Left lung (tissue), 10 donors: ENCODE data around the gene ZFYVE1. TPM values are rescaled to one million over a fixed set of nuclear protein-coding genes. Genes with fewer than 3 reads are reported as not detected.
"Not testable (repeated sequence)": the region's sequence is repeated elsewhere in the genome, so short reads cannot be mapped to it uniquely, and the experiment has no call there.

ENCODE experiments used
- ATAC-seq: fragments of 200-7000 bp; cut with Tn5 transposase; one replicate; pipeline ENCODE4 v1.9.1; 2020; ENCODE audit warnings: moderate library complexity
- DNase-seq, 4 donors: peaks; one replicate each; pipeline ENCODE4 v3.0.0-alpha.2; 2013 to 2020
- H3K27ac ChIP-seq, 2 donors: fragments of 200-600 bp; sonication (generic) in 1 of 2; one replicate each; pipeline versions ENCODE4 v1.5.0 to v1.8.0; 2020 to 2021
- H3K27me3 ChIP-seq, 2 donors: fragments of 200-600 bp; sonication (generic) in 1 of 2; one replicate each; pipeline versions ENCODE4 v1.5.0 to v1.8.0; 2020 to 2021
- H3K36me3 ChIP-seq, 2 donors: fragments of 200-600 bp; sonication (generic) in 1 of 2; one replicate each; pipeline versions ENCODE4 v1.5.0 to v1.8.0; 2020 to 2021
- H3K4me1 ChIP-seq, 2 donors: fragments of 200-600 bp; one replicate each; pipeline ENCODE4 v1.8.0; 2021
- H3K4me3 ChIP-seq, 2 donors: fragments of 200-600 bp; sonication (generic) in 1 of 2; one replicate each; pipeline versions ENCODE4 v1.5.0 to v1.8.0; 2020 to 2021; ENCODE audit warnings: mild to moderate bottlenecking in 1 of 2
- H3K9me3 ChIP-seq, 2 donors: fragments of 200-600 bp; sonication (generic) in 1 of 2; one replicate each; pipeline versions ENCODE4 v1.5.0 to v1.8.0; 2020 to 2021
- CTCF ChIP-seq, 2 donors: fragments of 200-600 bp; sonication (generic) in 1 of 2; IDR thresholded peaks; one replicate each; pipeline versions ENCODE4 v1.5.0 to v1.8.0; 2021; ENCODE audit warnings: antibody characterized with exemption in 2 of 2
- intact Hi-C, 2 donors: fragments of 100-400 bp; cut with DNase I; formaldehyde crosslinking; loops; one replicate each; pipeline versions ENCODE4 v1.11.2 to v1.14.2; 2022
- polyA plus RNA-seq, 6 donors: library from polyadenylated mRNA; unstranded; fragments of 120-200 nt; gene quantifications; one replicate each; pipeline ENCODE4 v1.2.1, GENCODE V29; 2013; ENCODE audit not compliant: insufficient read length in 6 of 6
- total RNA-seq, 2 donors: library from RNA; stranded (reverse); fragmentation: NEBNext Ultra II Directional; extraction: Animal tissue kit (Norgen Biotek cat#: 25700); gene quantifications; one replicate each; pipeline ENCODE4 v1.2.1, GENCODE V29; 2021
- donor health status: DM: no; HTN: yes; CAD: no.
- donor health status: DM: no; HTN: no; CAD: no.

ZFYVE1 gene
- total and polyA plus RNA-seq, 8 donors, result 14.6 to 22.3 (median 19.8) TPM

- Histone ChIP-seq H3K36me3 (peaks cover 0 to 13% of the 10 kb centered on the region in 2 donors), H3K27ac (no peak overlapping the region), H3K9me3 (no peaks in the 10 kb centered on the region), H3K4me1 (peaks cover 4 to 33% of the 10 kb centered on the region in 2 donors), H3K4me3 (no peak overlapping the region), H3K27me3 (no peaks in the 10 kb centered on the region)
- no peak for TF ChIP-seq CTCF (IDR thresholded peaks at IDR 0.05)
- intact Hi-C loops, result no loop called here
- DNase-seq (no peak), ATAC-seq (no peak)
Measured at GRCh38 chr14:73027984-73028383, 1.1 kb upstream of the ZFYVE1 start.

- Histone ChIP-seq H3K27me3 (no peaks in the 10 kb centered on the region), H3K4me1 (peaks cover 4 to 37% of the 10 kb centered on the region in 2 donors), H3K27ac (peak overlapping the region in 1 of 2 donors; percentile 83), H3K36me3 (peaks cover 0 to 16% of the 10 kb centered on the region in 2 donors), H3K4me3 (peak overlapping the region; percentile 58 to 65), H3K9me3 (no peaks in the 10 kb centered on the region)
- TF ChIP-seq CTCF (IDR thresholded peaks at IDR 0.05), result no peak
- intact Hi-C loops, result no loop called here
- no peak for ATAC-seq
- DNase-seq, result peak in 1 of 4 donors; percentile 1
Measured at GRCh38 chr14:73027546-73027945, 640 bp upstream of the ZFYVE1 start.

- DNase-seq, result peak in 1 of 4 donors; percentile 1
- no peak for ATAC-seq
Measured at GRCh38 chr14:73026243-73026844, 562 bp downstream of the ZFYVE1 start.

DNA sequence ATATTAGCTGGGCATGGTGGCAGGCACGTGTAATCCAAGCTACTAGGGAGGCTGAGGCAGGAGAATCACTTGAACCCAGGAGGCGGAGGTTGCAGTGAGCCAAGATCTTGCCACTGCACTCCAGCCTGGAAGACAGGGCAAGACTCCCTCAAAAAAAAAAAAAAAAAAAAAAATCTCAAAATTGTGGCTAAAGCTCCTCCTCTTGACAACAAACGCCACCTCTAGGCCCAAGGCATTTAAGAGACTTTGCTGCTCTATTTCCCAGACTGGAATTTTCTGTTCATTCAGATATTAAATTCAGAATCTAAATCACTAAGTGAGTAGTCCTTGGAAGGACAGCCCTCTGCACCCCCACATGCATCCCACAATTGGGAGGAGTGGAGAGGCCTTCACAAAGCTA is 1.4 kb downstream of the ZFYVE1 start:
- no peaks in the 10 kb centered on the region for H3K9me3 ChIP-seq
- intact Hi-C loops, result no loop called here
- no peak overlapping the region for H3K27ac ChIP-seq
- DNase-seq (no peak), ATAC-seq (no peak)
- no peaks in the 10 kb centered on the region for H3K27me3 ChIP-seq
- peaks cover 0 to 32% of the 10 kb centered on the region in 2 donors for H3K36me3 ChIP-seq
- peaks cover 4 to 48% of the 10 kb centered on the region in 2 donors for H3K4me1 ChIP-seq
- peak overlapping the region; percentile 58 to 65 for H3K4me3 ChIP-seq
- no peak for TF ChIP-seq CTCF (IDR thresholded peaks at IDR 0.05)

More at GRCh38 chr14:73026243-73026844, 562 bp downstream of the ZFYVE1 start:
- Histone ChIP-seq H3K36me3 (peaks cover 0 to 24% of the 10 kb centered on the region in 2 donors), H3K27ac (peak overlapping the region; percentile 83 to 87), H3K27me3 (no peaks in the 10 kb centered on the region), H3K4me1 (peaks cover 4 to 48% of the 10 kb centered on the region in 2 donors), H3K4me3 (peak overlapping the region; percentile 58 to 65), H3K9me3 (no peaks in the 10 kb centered on the region)
- intact Hi-C loops, result no loop called here
- no peak for TF ChIP-seq CTCF (IDR thresholded peaks at IDR 0.05)

DNA sequence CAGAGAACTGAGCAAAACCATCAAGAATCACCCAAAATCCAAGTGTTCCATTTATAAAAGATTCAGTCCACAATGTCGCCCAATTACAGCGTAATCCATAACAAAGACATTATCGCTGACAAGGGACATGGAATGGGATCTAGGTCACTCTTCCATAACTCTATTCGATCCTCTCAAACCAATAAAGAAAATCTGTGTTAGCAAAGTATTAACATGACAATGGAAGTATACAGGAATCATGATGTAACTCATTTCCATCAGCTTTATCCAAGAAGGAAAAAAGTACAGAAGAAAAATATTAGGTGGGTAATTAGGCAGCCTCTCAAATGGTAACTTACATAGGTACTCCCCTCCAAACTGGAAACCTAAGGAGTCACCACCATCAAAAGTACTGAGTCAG is 4.9 kb downstream of the ZFYVE1 start:
- Histone ChIP-seq H3K4me1 (peaks cover 4 to 43% of the 10 kb centered on the region in 2 donors), H3K9me3 (no peaks in the 10 kb centered on the region), H3K36me3 (peaks cover 0 to 60% of the 10 kb centered on the region in 2 donors), H3K4me3 (no peak overlapping the region), H3K27ac (no peak overlapping the region), H3K27me3 (no peaks in the 10 kb centered on the region)
- intact Hi-C loops, result no loop called here
- TF ChIP-seq CTCF (IDR thresholded peaks at IDR 0.05), result no peak
- DNase-seq (no peak), ATAC-seq (no peak)

- H3K9me3 ChIP-seq, intact Hi-C loops, H3K27ac ChIP-seq, H3K27me3 ChIP-seq, DNase-seq, H3K4me1 ChIP-seq, ATAC-seq, H3K4me3 ChIP-seq: not testable (repeated sequence)
- H3K36me3 ChIP-seq, result peaks cover 0 to 82% of the 10 kb centered on the region in 2 donors
Measured at GRCh38 chr14:73016011-73016410, 10.9 kb downstream of the ZFYVE1 start.

- intact Hi-C loops, DNase-seq, H3K27me3 ChIP-seq, H3K4me1 ChIP-seq, ATAC-seq, H3K4me3 ChIP-seq, H3K9me3 ChIP-seq, H3K27ac ChIP-seq: not testable (repeated sequence)
- H3K36me3 ChIP-seq, result peaks cover 0 to 78% of the 10 kb centered on the region in 2 donors
Measured at GRCh38 chr14:73015552-73015951, 11.4 kb downstream of the ZFYVE1 start.
